GM19239 (cell line): Measurements from ENCODE around the gene SNTG2.

ENCODE experiments used
- DNase-seq: peaks from one replicate; pipeline ENCODE4 v3.0.0; 2011; ENCODE audit warnings: low spot score; ENCODE audit not compliant: insufficient read length
- FAIRE-seq: peaks from 2 replicates; lab custom pipeline; 2011; peaks lifted over from hg19 to GRCh38; lab: Jason Lieb, UNC

SNTG2 gene

DNA sequence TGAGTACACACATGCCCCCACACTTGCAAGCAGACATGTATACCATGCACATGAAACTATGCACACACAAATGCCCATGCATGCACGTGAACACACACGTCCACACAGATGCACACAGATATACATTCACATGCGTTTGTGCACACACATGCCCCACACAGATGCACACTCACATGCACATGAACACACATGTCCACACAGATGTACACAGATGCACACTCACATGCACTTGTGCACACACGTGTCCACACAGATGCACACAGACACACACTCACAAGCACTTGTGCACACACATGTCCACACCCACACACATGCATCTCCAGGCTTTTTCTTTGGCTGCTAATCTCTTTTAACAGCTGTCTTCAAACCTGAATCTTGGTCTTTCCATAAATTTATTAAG is 31.1 kb downstream of the SNTG2 start:
- FAIRE-seq (no peak), DNase-seq (no peak)

- no peak for FAIRE-seq
- no peak for DNase-seq
Measured at GRCh38 chr2:985317-985898, 34.8 kb downstream of the SNTG2 start.

- DNase-seq = no peak
- FAIRE-seq = no peak
Measured at GRCh38 chr2:987789-988188, 37.1 kb downstream of the SNTG2 start.

GRCh38 chr2:989781-990467 is 39.3 kb downstream of the SNTG2 start:
- FAIRE-seq (no peak), DNase-seq (no peak)

- DNase-seq = no peak
- no peak for FAIRE-seq
Measured at GRCh38 chr2:990970-991369, 40.3 kb downstream of the SNTG2 start.

DNA sequence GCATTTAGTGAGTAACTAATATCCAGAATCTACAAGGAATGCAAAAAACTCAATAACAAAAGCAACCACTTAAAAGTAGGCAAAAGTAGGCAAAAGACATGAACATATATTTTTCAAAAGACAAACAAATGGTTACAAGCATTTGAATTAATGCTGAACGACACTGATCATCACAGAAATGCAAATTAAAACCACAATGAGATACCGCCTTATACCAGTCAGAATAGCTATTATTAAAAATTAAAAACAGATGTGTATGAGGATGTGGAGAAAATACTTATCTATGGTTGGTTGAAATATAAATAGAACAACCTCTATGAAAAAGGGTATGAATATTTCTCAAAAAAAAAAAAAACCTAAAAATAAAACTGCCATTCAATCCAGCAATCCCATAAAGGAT is 51.7 kb downstream of the SNTG2 start:
- DNase-seq = no peak
- no peak for FAIRE-seq

GRCh38 chr2:1004398-1004797 is 53.7 kb downstream of the SNTG2 start:
- DNase-seq = no peak
- no peak for FAIRE-seq

DNA sequence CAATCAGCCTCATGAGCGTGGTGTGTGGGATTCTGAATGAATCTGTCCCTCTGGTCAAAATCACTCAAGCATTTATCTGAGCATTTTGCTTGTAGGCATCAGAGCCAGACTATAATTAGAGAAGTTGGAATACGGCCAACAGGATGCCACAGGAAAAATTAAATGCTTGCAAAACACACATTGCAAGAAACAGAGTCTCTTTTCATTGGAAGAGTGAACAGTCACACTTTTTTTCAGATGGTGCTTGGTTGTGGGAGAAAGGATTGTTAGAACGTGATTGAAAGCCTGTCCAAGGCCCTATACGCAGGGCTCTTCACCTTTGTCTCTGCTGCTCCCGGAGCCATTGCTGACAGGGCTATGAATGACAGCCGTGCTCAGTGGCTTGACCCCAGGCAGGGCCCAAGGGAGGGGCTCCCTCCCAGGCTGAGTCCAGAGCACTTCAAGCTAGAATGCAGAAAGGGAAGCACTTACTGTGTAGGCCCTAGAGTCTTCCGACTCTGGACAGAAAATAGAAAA is 59.8 kb downstream of the SNTG2 start:
- no peak for FAIRE-seq
- no peak for DNase-seq

GRCh38 chr2:1011006-1011405 is 60.4 kb downstream of the SNTG2 start:
- FAIRE-seq = no peak
- DNase-seq = no peak

GRCh38 chr2:1011985-1012384 is 61.3 kb downstream of the SNTG2 start:
- DNase-seq (no peak), FAIRE-seq (no peak)

GRCh38 chr2:1014802-1015201 is 64.2 kb downstream of the SNTG2 start:
- FAIRE-seq = no peak
- no peak for DNase-seq

DNA sequence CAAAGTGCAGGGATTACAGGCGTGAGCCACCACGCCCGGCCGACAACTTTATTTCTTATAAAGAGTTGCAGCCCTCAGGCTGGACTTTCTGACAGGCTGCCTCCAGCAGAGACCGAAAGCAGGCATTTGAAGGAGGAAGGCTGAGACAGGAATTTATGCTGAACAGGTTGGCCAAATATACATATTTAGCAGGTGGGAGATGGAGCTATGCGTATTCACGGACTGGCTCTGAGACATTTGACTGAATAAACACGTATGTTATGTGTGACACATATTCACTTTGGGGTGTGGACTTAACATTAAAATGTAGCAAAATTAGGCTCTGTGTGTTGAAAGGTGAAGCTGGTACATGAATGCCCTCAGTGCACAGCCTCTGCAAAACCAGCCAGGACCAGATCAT is 65.9 kb downstream of the SNTG2 start:
- DNase-seq (no peak), FAIRE-seq (no peak)

GRCh38 chr2:1017827-1018226 is 67.2 kb downstream of the SNTG2 start:
- FAIRE-seq (no peak), DNase-seq (no peak)

GRCh38 chr2:1020206-1020605 is 69.6 kb downstream of the SNTG2 start:
- FAIRE-seq = no peak
- DNase-seq = no peak

- no peak for FAIRE-seq
- DNase-seq = no peak
Measured at GRCh38 chr2:1022178-1022577, 71.5 kb downstream of the SNTG2 start.

DNA sequence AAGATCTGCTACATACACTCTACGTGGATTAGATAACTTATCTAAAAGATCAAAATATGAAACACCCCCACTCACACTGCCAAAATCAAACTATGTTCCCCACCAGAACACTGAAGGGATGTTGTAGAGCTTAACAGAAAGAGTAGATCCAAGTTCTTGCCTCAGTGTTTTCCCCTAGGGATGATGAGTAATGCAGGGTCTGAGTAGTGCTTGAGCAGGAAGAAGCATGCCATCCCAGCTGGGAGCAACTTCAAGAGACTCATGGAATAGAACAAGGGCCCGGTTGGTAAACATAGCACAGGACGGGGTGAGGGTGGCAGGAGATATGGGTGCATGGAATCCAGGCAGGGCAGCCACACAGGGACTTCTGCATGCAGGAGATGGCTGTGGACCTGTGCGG is 74.3 kb downstream of the SNTG2 start:
- no peak for FAIRE-seq
- no peak for DNase-seq

- DNase-seq = no peak
- no peak for FAIRE-seq
Measured at GRCh38 chr2:1026141-1026540, 75.5 kb downstream of the SNTG2 start.

GRCh38 chr2:1028831-1029230 is 78.2 kb downstream of the SNTG2 start:
- FAIRE-seq (no peak), DNase-seq (no peak)

DNA sequence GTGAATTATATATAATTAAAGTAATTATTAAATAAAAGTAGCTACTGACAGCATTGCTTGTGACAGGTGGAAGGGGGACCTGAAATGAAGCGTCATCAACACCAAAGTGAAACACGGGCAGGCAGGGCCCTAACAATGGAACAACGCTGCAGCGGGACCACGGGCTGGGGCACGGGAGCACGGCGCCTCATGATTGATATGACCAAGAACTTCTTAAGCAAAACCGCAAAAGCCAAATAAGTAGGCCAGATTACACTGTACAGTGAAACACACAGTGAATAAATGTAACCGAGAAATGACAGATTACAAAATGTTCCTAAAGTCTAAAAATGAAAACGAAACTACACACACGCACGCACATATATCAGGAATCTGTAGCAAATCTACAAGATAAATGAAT is 81.4 kb downstream of the SNTG2 start:
- no peak for FAIRE-seq

DNA sequence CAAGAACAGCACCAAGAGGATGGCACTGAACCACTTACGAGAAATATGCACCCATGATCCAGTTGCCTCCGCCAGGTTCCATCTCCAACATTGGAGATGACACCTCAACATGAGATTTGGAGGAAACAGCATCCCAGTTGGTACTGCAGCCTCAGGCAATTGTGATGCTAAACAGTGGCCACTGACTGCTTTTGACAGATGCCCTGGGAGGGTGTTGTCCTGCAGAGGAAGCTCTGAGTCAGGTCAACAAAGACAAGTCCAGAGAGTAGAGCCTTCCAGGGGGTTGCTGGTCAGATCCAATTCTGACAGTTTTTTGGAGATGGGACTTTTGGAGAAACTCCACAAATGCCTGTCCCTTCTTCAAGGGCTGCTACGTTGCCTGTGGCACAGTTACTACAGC is 82.4 kb downstream of the SNTG2 start:
- FAIRE-seq (no peak), DNase-seq (no peak)

More for the DNA sequence above, 81.4 kb downstream of the SNTG2 start:
- no peak for DNase-seq

DNA sequence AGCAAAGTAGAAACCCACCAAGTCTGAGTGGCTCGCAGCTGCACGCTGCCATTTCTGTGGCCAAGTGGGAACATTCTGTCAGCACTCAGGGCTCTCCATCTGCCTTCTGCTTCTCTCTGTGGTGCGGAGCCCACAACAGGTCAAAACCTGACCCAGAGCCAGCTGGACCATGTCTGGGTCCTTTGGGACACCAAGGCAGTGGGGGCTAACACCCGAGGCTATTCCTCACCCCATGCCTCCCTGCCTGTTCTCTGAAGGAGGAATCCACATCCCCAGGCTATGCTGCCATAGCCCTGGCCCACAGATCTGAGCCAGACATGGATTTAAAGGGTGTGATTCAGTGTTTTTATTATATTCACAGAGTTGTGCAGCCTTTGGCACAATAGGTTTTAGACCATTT is 86.4 kb downstream of the SNTG2 start:
- no peak for FAIRE-seq
- DNase-seq = no peak

DNA sequence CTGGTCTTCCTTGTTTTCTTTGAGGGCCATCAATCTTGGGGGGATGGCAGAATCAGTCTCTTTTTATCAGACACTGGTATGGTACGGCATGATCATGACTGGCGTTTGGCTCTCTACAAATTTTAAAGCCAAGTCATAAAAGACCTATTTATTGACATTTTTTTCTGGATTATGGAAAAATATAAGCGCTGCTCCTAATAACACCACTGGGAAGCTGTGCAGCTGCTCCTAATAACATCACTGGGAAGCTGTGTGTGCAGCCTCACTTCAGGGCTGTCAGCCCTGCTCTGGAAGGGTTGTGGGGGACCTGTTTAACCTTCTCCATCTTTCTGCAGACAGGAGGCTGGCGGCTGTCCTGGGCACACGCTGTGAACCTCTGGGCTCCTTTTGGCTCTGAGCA is 88.9 kb downstream of the SNTG2 start:
- FAIRE-seq (no peak), DNase-seq (no peak)
